GM12801 (cell line): ENCODE measurements around the gene ARHGEF28.

Source experiments
- CTCF ChIP-seq: IDR thresholded peaks from one replicate; pipeline ENCODE4 v1.5.1; 2011; ENCODE audit warnings: control low read depth; ENCODE audit not compliant: insufficient read length; ENCODE audit errors: extremely low read depth

The ARHGEF28 gene

DNA sequence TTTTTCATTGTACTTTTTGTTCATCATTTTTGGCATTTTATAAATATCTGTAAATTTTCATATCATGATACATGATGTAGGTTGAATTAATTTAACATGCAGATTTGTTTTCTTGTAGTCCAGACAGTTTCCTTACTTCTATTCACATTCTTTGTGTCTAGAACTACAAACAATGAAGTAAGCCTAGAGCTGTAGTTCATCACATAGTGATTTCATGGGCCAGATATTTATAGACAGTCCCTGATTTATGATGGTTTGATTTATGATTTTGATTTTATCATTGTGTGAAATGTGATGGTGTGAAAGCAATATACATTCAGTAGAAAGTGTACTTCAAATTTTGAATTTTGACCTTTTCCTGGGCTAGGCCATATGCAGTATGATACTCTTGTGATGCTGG is 139.0 kb downstream of the ARHGEF28 start:
- no peak for TF ChIP-seq CTCF

DNA sequence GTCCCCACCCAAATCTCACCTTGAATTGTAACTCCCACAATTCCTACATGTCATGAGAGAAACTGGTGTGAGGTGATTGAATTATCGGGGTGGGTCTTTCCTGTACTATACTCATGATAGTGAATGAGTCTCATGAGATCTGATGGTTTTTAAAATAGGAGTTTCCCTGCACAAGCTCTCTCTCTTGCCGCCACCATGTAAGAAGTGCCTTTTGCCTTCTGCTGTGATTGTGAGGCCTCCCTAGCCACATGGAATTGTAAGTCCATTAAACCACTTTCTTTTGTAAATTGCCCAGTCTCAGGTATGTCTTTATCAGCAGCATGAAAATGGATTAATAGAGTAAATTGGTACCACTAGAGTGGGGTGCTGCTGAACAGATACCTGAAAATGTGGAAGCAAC is 140.9 kb downstream of the ARHGEF28 start:
- TF ChIP-seq CTCF, result no peak

DNA sequence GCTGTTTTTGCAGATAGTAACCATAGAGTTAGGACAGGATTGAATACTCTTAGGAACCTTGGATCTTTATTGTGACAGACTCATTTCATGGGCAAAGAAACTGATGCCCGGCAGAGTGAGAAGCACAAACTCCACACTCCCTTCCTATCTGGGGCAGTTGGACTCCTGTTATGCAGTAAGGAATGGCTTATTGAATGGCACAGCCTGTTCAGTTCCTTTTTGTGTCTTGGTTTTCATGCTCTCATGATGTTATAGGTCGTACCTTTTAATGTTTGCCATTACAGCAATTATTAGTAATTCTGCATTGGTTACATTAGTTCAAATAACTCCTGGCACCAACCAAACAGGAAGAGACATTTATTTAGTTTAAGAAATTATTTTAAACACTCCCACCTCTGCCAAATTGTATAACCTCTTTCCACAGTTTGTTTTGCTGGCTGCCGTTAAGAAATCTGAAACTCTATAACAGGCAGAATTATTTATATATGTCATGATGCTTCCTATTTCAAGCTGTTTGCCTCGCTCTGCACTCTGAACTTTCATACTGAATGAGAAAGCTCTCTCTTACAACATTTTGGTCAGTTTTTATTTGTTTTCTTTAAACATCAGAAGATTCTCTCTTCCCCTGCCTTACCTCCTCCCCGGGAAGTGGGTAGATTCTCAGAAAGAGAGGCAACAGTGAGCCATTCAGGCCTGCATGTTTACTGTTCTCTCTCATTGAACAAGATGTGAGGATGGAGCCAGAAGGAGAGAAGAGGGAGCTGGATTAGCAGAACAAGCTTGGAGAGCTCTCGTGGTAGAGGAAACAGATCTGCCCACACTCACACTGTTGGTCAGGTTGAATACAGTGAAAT is 144.4 kb downstream of the ARHGEF28 start:
- TF ChIP-seq CTCF, result no peak

- TF ChIP-seq CTCF, result no peak
Observed at GRCh38 chr5:73774924-73775323, 148.9 kb downstream of the ARHGEF28 start.

DNA sequence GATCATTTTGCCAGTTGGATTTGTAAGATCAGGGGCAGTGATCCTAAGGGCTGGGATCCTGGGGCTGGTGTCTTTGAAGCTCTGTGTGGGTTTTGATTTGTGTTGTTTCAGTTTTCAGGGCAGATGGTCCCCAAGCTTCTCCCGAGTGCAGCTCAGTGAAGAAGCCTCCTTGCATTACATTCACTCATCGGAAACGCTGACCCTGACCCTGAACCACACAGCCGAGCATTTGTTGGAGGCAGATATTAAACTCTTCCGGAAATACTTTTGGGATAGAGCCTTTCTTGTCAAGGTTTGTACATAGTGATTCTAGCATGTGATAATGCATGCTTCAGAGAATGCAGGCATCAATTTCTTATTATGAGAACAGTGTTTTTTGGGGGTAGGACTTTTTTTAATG is 150.4 kb downstream of the ARHGEF28 start:
- no peak for TF ChIP-seq CTCF

DNA sequence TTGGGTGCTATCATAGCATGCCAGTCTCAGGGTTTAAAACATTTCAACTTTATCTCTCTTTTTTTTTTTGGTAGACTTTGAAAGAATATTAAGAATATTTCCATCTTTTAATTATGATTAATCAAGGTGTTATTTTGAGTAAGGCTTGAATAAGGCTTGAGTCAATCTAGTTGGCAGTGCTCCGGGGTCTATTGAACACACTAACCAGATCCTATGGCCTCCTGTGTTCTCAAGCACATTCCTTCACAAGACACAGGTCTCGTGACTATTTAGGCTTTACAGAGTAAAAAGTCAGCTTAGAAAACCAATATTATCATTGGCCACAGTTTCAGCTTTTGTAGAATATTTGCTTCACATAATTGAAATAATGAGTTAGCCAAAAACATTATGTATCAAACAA is 151.2 kb downstream of the ARHGEF28 start:
- TF ChIP-seq CTCF, result no peak

DNA sequence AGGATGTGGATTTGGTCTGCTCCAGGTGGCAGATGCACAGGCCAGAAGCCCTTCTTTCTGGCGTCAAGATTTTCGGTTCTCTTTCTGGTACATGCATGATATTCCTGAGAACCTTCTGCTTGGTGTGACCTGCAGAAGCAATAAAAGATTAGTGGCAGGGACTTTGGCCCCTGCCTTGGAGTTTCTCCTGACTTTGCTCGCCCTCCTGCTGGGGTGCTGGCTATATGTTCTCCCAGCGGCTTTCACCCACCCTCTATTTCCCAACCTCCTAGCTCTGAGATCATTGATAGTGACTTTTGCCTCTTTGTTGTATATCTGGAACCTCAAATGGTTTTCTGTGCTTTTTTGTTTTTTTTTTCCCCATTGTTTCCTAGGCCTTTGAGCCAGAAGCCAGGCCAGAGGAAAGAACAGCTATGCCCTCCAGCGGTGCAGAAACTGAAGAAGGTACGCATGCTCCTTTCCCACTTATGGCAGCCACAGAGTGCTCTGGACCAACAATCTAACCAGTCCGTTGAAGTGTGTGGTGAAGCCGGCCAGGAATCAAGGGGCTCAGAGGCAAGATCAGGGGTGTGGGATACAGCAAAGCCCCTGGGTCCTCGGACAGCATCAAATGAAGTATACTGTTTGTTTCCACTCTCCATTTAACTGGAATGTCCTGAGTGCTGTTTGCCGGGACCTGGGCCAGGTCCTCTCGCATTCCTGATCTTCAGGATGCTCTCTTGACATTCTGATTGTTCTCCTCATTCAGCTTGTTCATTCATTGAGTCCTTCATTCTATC is 154.5 kb downstream of the ARHGEF28 start:
- TF ChIP-seq CTCF, result no peak
